IMR-90 (cell line): ENCODE data around the gene NEURL1. TPM values are rescaled to one million over a fixed set of nuclear protein-coding genes. Genes with fewer than 3 reads are reported as not detected.

Experiments
- ATAC-seq: fragments of 200-7000 bp; cut with Tn5 transposase; 2 replicates; pipeline ENCODE4 v1.9.1; 2020; ENCODE audit warnings: low read depth, mild to moderate bottlenecking, moderate library complexity
- BruUV-seq: library from RNA; stranded (reverse); fragments of 400-500 nt; replicated peaks from 2 replicates; lab custom pipeline; 2021; lab: Mats Ljungman, UMichigan
- CTCF ChIA-PET: fragments of 300-600 bp; formaldehyde crosslinking; extraction: SDS; loops from one replicate; lab custom pipeline; 2021; ENCODE audit warnings: antibody characterized with exemption; lab: Yijun Ruan, JAX
- POLR2A ChIA-PET: fragments of 300-600 bp; sonication (Branson Sonifier 250); formaldehyde crosslinking; loops from one replicate; lab custom pipeline; 2022; ENCODE audit warnings: antibody characterized with exemption; ENCODE audit not compliant: unreplicated experiment; lab: Charles Lee
- DNase-seq: peaks from one replicate; pipeline ENCODE4 v3.0.0; 2013
- H2AFZ ChIP-seq: replicated peaks from 2 replicates; pipeline ENCODE3; 2013; ENCODE audit warnings: low read length, mild to moderate bottlenecking; ENCODE audit not compliant: poor library complexity
- H2AK5ac ChIP-seq: 2 replicates; pipeline ENCODE4 v1.6.1; 2013; ENCODE audit warnings: low read depth, low read length, inconsistent platforms
- H2AK9ac ChIP-seq: replicated peaks from 2 replicates; pipeline ENCODE3; 2013; ENCODE audit warnings: mild to moderate bottlenecking, low read depth, low read length, moderate library complexity; ENCODE audit not compliant: poor library complexity
- H2BK120ac ChIP-seq: 2 replicates; pipeline ENCODE4 v1.6.1; 2013; ENCODE audit warnings: low read depth, low read length, inconsistent platforms
- H2BK15ac ChIP-seq: 3 replicates; pipeline ENCODE4 v1.6.1; 2013; ENCODE audit warnings: low read depth, low read length, inconsistent platforms
- H2BK20ac ChIP-seq: 2 replicates; pipeline ENCODE4 v1.6.1; 2013; ENCODE audit warnings: low read depth, mild to moderate bottlenecking, inconsistent platforms, low read length, moderate library complexity
- H2BK5ac ChIP-seq: 2 replicates; pipeline ENCODE4 v1.6.1; 2013; ENCODE audit warnings: mild to moderate bottlenecking, low read depth, low read length, inconsistent platforms; ENCODE audit not compliant: poor library complexity, severe bottlenecking
- H3K14ac ChIP-seq: replicated peaks from 2 replicates; pipeline ENCODE4 v1.6.1; 2013; ENCODE audit warnings: low read depth, low read length, inconsistent platforms
- H3K18ac ChIP-seq: 2 replicates; pipeline ENCODE4 v1.6.1; 2013; ENCODE audit warnings: low read depth, low read length, control low read depth
- H3K23ac ChIP-seq: 2 replicates; pipeline ENCODE4 v1.6.1; 2013; ENCODE audit warnings: low read depth, low read length, inconsistent platforms
- H3K27ac ChIP-seq: 2 replicates; pipeline ENCODE4 v1.5.1; 2013; ENCODE audit warnings: mild to moderate bottlenecking, control low read depth, low read length; ENCODE audit not compliant: insufficient read depth
- H3K27me3 ChIP-seq: 2 replicates; pipeline ENCODE4 v1.6.1; 2013; ENCODE audit warnings: low read length; ENCODE audit not compliant: control insufficient read depth, insufficient read depth
- H3K36me3 ChIP-seq: 2 replicates; pipeline ENCODE4 v1.6.1; 2013; ENCODE audit warnings: low read length, mixed read lengths; ENCODE audit not compliant: control insufficient read depth, insufficient read depth
- H3K4ac ChIP-seq: 2 replicates; pipeline ENCODE4 v1.6.1; 2013; ENCODE audit warnings: low read depth, low read length, inconsistent platforms
- H3K4me1 ChIP-seq: 2 replicates; pipeline ENCODE4 v1.6.1; 2013; ENCODE audit warnings: low read length, mixed read lengths; ENCODE audit not compliant: control insufficient read depth, insufficient read depth
- H3K4me2 ChIP-seq: 2 replicates; pipeline ENCODE4 v1.6.1; 2013; ENCODE audit warnings: low read depth, mild to moderate bottlenecking, control low read depth, low read length, moderate library complexity
- H3K4me3 ChIP-seq: 2 replicates; pipeline ENCODE4 v1.5.1; 2013; ENCODE audit warnings: low read depth, mild to moderate bottlenecking, control low read depth, low read length, moderate library complexity; ENCODE audit not compliant: insufficient read depth
- H3K56ac ChIP-seq: 2 replicates; pipeline ENCODE4 v1.6.1; 2013; ENCODE audit warnings: low read length, inconsistent platforms; ENCODE audit not compliant: insufficient read depth; ENCODE audit errors: extremely low read depth
- H3K79me1 ChIP-seq, 2 experiments: 2 replicates each; pipeline ENCODE4 v1.6.1; 2013; ENCODE audit warnings: low read length in 2 of 2, inconsistent platforms in 1 of 2, low read depth in 1 of 2
- H3K9ac ChIP-seq: 2 replicates; pipeline ENCODE4 v1.6.1; 2013; ENCODE audit warnings: low read depth, low read length, control low read depth
- H3K9me1 ChIP-seq: 2 replicates; pipeline ENCODE4 v1.6.1; 2013; ENCODE audit warnings: low read length, inconsistent platforms; ENCODE audit not compliant: insufficient read depth
- H3K9me3 ChIP-seq: 2 replicates; pipeline ENCODE4 v1.6.1; 2013; ENCODE audit warnings: low read length; ENCODE audit not compliant: control insufficient read depth, insufficient read depth
- H4K20me1 ChIP-seq: 2 replicates; pipeline ENCODE4 v1.6.1; 2013; ENCODE audit warnings: low read length, inconsistent platforms; ENCODE audit not compliant: insufficient read depth
- H4K5ac ChIP-seq: 2 replicates; pipeline ENCODE4 v1.6.1; 2013; ENCODE audit warnings: mild to moderate bottlenecking, low read depth, low read length, control low read depth
- H4K8ac ChIP-seq, 2 experiments: 2 replicates each; pipeline ENCODE4 v1.6.1; 2013; ENCODE audit warnings: low read depth in 2 of 2, low read length in 2 of 2, control low read depth in 1 of 2, inconsistent platforms in 1 of 2
- H4K91ac ChIP-seq: 2 replicates; pipeline ENCODE4 v1.6.1; 2013; ENCODE audit warnings: low read depth, low read length, inconsistent platforms; ENCODE audit not compliant: insufficient read depth
- BHLHE40 ChIP-seq: fragments of 150-350 bp; IDR thresholded peaks from 2 replicates; pipeline ENCODE4 v1.6.1; 2016; ENCODE audit warnings: mild to moderate bottlenecking, low read depth, low read length
- CEBPB ChIP-seq: IDR thresholded peaks from 2 replicates; pipeline ENCODE4 v1.6.1; 2012; ENCODE audit warnings: low read depth, low read length, improper control_type of control experiment
- CHD1 ChIP-seq: IDR thresholded peaks from 2 replicates; pipeline ENCODE4 v1.6.1; 2012; ENCODE audit warnings: low read depth, low read length, improper control_type of control experiment
- CTCF ChIP-seq: conservative IDR thresholded peaks from 2 replicates; pipeline ENCODE4 v1.5.1; 2012; ENCODE audit warnings: mild to moderate bottlenecking, low read depth, low read length, improper control_type of control experiment
- ELK1 ChIP-seq: fragments of 150-350 bp; IDR thresholded peaks from 2 replicates; pipeline ENCODE4 v1.6.1; 2016; ENCODE audit warnings: low read depth, mild to moderate bottlenecking, low read length, moderate library complexity, borderline replicate concordance
- FOS ChIP-seq: fragments of 150-350 bp; IDR thresholded peaks from 2 replicates; pipeline ENCODE4 v1.6.1; 2016; ENCODE audit warnings: low read depth, low read length
- MAFK ChIP-seq: IDR thresholded peaks from 2 replicates; pipeline ENCODE4 v1.6.1; 2012; ENCODE audit warnings: low read depth, low read length, improper control_type of control experiment
- MAZ ChIP-seq: IDR thresholded peaks from 2 replicates; pipeline ENCODE4 v1.6.1; 2012; ENCODE audit warnings: low read depth, mild to moderate bottlenecking, low read length, improper control_type of control experiment, moderate library complexity, borderline replicate concordance
- MXI1 ChIP-seq: IDR thresholded peaks from 2 replicates; pipeline ENCODE4 v1.6.1; 2012; ENCODE audit warnings: low read depth, mild to moderate bottlenecking, low read length, moderate library complexity, borderline replicate concordance
- NFE2L2 ChIP-seq: fragments of 150-350 bp; IDR thresholded peaks from 2 replicates; pipeline ENCODE4 v1.6.1; 2016; ENCODE audit warnings: low read depth, mild to moderate bottlenecking, low read length
- POLR2A ChIP-seq: IDR thresholded peaks from 2 replicates; pipeline ENCODE4 v1.6.1; 2012; ENCODE audit warnings: mild to moderate bottlenecking, low read depth, low read length
- RCOR1 ChIP-seq: IDR thresholded peaks from 2 replicates; pipeline ENCODE4 v1.6.1; 2012; ENCODE audit warnings: mild to moderate bottlenecking, low read length, improper control_type of control experiment; ENCODE audit not compliant: insufficient replicate concordance
- SMC3 ChIP-seq: fragments of 150-350 bp; IDR thresholded peaks from 2 replicates; pipeline ENCODE4 v1.6.1; 2016; ENCODE audit warnings: low read depth, mild to moderate bottlenecking, antibody characterized with exemption, low read length, moderate library complexity
- WGBS, 2 experiments: methylation state at CpG; one replicate each; pipeline versions ENCODE4 v1.1.5 to v1.1.7; 2013; ENCODE audit warnings: missing lambda C conversion rate in 2 of 2; ENCODE audit not compliant: insufficient read length in 1 of 2; ENCODE audit errors: extremely low coverage in 2 of 2; 5-methylcytosine and 5-hydroxymethylcytosine counted together
- dilution Hi-C: fragments of 300-500 bp; cut with HindIII; formaldehyde crosslinking; loops from one replicate; pipeline ENCODE4 v1.14.3; 2018; ENCODE audit warnings: low sequenced_read_pairs; ENCODE audit not compliant: unreplicated experiment
- in situ Hi-C: fragments of 300-500 bp; cut with MboI; formaldehyde crosslinking; loops from 3 replicates; pipeline ENCODE4 v1.14.3; 2019; ENCODE audit warnings: low sequenced_read_pairs, inconsistent platforms, mixed read lengths
- intact Hi-C: fragments of 100-400 bp; cut with micrococcal nuclease; formaldehyde crosslinking; loops from 2 replicates; pipeline ENCODE4 v1.10.0; 2022
- polyA plus RNA-seq, 3 experiments: library from polyadenylated mRNA; depleted of rRNA; stranded (reverse); fragments of >200 nt; gene quantifications; 2 replicates each; pipeline ENCODE4 v1.2.3, GENCODE V29; 2012; ENCODE audit warnings: low replicate concordance in 1 of 3
- total RNA-seq: library from RNA; depleted of rRNA; stranded (reverse); fragments of >200 nt; gene quantifications from 2 replicates; pipeline ENCODE4 v1.2.3, GENCODE V29; 2012
- TF ChIP-seq, protein P1 (sequence below): fragments of 150-350 bp; IDR thresholded peaks from 2 replicates; pipeline ENCODE4 v1.6.1; 2017; ENCODE audit warnings: mild to moderate bottlenecking, antibody characterized with exemption, low read length, low read depth

Gene NEURL1
- total and polyA plus RNA-seq, 2 of the 4 experiments (the other 2 are of a cell fraction) = 0.36 to 0.82 TPM

DNA sequence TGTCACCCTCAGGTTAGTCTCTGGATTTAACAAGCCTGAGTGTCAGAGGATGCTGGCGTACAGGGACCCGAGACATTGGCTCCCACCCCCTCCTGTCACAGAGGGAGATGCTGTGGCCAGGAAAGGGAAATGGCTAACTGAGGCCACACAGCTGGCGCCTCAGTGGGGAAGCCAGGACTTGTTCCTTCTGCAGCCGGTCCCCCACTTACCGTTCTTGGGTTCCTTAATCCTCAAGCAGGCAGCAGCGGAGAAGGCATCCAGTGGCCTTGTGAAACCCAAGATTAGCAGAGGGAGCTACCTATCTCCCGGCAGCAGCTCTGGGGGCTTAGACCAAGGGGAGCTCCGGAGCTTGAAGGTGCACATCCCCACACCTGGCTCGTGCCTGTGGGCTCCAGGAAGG, 65.4 kb downstream of the NEURL1 start:
- Histone ChIP-seq H3K9me1 (peaks cover 13% of the 10 kb centered on the region; the same call in 1 of the 2 replicates), H2AK5ac (no peak overlapping the region), H3K27me3 (peaks cover 64% of the 10 kb centered on the region), H4K20me1 (peaks cover 5% of the 10 kb centered on the region), H3K9ac (no peak overlapping the region), H4K91ac (no peak overlapping the region), H3K14ac (no peak overlapping the region), H2AK9ac (no peak overlapping the region), H3K23ac (no peak overlapping the region), H2BK20ac (no peak overlapping the region), H2BK5ac (no peak overlapping the region), H3K56ac (no peak overlapping the region), H2BK120ac (no peak overlapping the region), H4K8ac (no peak overlapping the region), H3K4me3 (no peak overlapping the region), H3K36me3 (no peaks in the 10 kb centered on the region), H2BK15ac (no peak overlapping the region), H3K4me1 (peaks cover 7% of the 10 kb centered on the region), H3K18ac (no peak overlapping the region), H3K79me1 (no peaks in the 10 kb centered on the region), H3K4ac (no peak overlapping the region), H4K5ac (no peak overlapping the region), H3K9me3 (peaks cover 3% of the 10 kb centered on the region), H2AFZ (no peak overlapping the region), H3K27ac (no peak overlapping the region), H3K4me2 (no peak overlapping the region)
- intact Hi-C loops (no loop called here), dilution Hi-C loops (no loop called here), in situ Hi-C loops (no loop called here)
- no CpG with 5 or more reads among the region's 9 CpGs for WGBS, 2 experiments
- BruUV-seq = no TSS peak
- no peak for DNase-seq
- CTCF ChIA-PET = no interaction called here
- ATAC-seq = no peak
- TF ChIP-seq CEBPB (no peak), NFE2L2 (no peak), CHD1 (no peak), ELK1 (no peak), SMC3 (no peak), RCOR1 (no peak), BHLHE40 (no peak), FOS (no peak), CTCF (no peak), MAZ (no peak), MAFK (no peak), POLR2A (no peak), MXI1 (no peak)
- TF ChIP-seq, protein P1, sequence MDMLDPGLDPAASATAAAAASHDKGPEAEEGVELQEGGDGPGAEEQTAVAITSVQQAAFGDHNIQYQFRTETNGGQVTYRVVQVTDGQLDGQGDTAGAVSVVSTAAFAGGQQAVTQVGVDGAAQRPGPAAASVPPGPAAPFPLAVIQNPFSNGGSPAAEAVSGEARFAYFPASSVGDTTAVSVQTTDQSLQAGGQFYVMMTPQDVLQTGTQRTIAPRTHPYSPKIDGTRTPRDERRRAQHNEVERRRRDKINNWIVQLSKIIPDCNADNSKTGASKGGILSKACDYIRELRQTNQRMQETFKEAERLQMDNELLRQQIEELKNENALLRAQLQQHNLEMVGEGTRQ = no peak
- POLR2A ChIA-PET = no interaction called here
